ENCODE measurements around the gene ARHGAP26.

Gene ARHGAP26

DNA sequence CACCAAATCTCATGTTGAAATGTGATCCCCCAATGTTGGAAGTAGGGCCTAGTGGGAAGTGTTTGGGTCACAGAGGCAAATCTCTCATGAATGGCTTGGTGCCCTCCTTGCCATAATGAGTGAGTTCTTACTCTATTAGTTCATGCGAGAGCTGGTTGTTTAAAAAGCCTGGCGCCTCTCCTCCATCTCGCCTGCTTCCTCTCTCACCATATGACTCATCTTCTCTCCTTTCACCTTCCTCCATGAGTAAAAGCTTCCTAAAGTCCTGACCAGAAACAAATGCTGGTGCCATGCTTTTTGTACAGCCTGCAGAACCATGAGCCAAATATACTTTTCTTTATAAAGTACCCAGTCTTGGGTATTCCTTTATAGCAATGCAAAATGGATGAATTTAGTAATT, 20.9 kb upstream of the ARHGAP26 start:
- DNase-seq (ENCODE audit: low read depth in 1 of 2, low spot score in 1 of 2): no peak

DNA sequence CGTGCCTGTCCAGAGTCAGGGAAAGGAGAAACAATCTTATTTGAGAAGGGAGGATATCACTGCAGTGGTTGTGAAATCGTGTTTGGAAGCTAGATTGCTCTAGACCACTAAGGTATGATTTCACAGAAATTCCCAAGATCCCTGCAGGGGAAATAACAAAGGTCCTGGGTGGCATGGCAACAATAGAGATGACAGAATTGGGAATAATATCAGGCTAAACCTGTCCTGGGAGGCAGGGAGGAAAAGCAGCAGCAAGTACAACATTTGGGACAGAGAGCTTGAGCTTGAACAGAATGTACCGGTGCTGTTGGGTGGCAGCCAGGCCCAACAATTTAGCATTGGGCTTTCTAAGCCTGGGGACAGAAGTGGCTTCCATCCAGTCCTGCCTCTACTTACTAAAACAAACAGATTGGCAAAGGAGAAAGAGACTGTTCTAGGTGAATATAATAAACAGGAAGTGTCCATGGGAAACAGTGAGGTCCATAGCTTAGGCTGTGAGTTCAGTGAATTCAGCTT, 17.0 kb upstream of the ARHGAP26 start:
- no peak for DNase-seq (ENCODE audit: low read depth in 1 of 2, low spot score in 1 of 2)

DNA sequence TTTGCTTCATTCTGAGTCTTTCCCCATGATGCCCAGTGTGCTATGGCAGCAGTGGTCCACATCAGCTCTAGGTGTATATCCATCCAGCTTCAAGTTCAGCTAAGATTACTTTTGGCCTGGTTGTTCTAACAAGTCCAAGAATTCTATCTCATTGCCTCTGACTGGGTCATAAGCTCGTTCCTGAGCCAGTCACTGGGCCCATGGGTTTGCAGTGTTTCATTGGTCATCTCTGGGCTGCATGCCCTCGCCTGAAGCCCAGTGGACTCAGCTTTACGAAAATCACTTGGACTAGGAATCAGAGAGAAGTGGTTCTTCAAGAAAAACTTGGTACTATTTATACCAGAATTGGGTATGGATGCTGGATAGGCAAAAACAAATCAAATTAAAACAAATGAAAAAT, 16.1 kb upstream of the ARHGAP26 start:
- DNase-seq (ENCODE audit: low read depth in 1 of 2, low spot score in 1 of 2): no peak

- DNase-seq (ENCODE audit: low read depth in 1 of 2, low spot score in 1 of 2): no peak
Measured at GRCh38 chr5:142756576-142756975, 13.6 kb upstream of the ARHGAP26 start.

- no peak for DNase-seq (ENCODE audit: low read depth in 1 of 2, low spot score in 1 of 2)
Measured at GRCh38 chr5:142757564-142757963, 12.6 kb upstream of the ARHGAP26 start.

- no peak for DNase-seq (ENCODE audit: low read depth in 1 of 2, low spot score in 1 of 2)
Measured at GRCh38 chr5:142758062-142758795, 11.9 kb upstream of the ARHGAP26 start.

GRCh38 chr5:142758796-142759145, 11.4 kb upstream of the ARHGAP26 start:
- no peak for DNase-seq (ENCODE audit: low read depth in 1 of 2, low spot score in 1 of 2)

GRCh38 chr5:142763701-142764100, 6.5 kb upstream of the ARHGAP26 start:
- no peak for DNase-seq (ENCODE audit: low read depth in 1 of 2, low spot score in 1 of 2)

- no peak for DNase-seq (ENCODE audit: low read depth in 1 of 2, low spot score in 1 of 2)
Measured at GRCh38 chr5:142767178-142767577, 3.0 kb upstream of the ARHGAP26 start.

DNA sequence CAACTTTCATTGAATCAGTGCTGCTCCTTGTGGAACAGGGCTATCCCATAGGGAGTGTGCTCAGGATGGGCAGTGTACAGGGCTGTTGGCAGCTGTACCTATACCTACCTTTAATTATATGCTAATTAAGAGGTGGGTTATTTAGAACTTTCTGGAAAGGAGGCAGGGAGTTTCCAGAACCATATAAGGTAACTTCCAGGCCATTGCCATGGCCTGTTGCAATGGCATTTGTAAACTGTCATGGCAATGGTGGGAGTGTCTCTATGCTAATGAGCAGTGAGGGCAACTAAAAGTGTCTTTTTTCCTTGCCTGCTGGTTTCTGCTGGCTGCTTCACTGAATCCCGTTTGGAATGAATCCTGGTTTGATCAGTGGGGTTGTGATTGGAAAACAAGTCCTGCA, 2.3 kb upstream of the ARHGAP26 start:
- DNase-seq (ENCODE audit: low read depth in 1 of 2, low spot score in 1 of 2): no peak

DNA sequence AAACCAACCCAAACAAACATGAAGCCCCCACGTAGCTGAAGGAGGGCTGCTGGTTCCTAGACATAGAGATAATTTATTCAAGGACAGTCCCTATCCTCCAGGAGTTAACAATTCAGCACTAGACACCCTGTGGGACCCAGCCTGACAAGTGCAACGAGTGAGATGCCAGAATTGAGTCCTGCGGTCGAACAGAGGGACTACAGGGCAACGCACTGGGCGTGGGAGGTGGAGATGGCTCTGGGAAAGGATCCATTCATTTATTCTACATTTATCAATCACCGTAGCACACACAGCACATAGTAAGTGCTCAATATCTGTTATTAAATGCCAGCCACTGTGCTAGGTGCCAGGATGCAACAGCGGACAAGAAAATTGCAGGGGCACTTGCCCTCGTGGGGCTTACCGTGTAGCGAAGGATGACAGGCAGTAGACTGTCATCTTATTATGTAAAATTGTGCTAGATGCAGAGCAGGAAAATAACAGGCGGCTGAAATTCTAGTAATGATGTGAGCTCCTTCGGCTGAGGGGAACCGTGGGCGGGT, 855 bp upstream of the ARHGAP26 start:
- no peak for DNase-seq (ENCODE audit: low read depth in 1 of 2, low spot score in 1 of 2)

DNA sequence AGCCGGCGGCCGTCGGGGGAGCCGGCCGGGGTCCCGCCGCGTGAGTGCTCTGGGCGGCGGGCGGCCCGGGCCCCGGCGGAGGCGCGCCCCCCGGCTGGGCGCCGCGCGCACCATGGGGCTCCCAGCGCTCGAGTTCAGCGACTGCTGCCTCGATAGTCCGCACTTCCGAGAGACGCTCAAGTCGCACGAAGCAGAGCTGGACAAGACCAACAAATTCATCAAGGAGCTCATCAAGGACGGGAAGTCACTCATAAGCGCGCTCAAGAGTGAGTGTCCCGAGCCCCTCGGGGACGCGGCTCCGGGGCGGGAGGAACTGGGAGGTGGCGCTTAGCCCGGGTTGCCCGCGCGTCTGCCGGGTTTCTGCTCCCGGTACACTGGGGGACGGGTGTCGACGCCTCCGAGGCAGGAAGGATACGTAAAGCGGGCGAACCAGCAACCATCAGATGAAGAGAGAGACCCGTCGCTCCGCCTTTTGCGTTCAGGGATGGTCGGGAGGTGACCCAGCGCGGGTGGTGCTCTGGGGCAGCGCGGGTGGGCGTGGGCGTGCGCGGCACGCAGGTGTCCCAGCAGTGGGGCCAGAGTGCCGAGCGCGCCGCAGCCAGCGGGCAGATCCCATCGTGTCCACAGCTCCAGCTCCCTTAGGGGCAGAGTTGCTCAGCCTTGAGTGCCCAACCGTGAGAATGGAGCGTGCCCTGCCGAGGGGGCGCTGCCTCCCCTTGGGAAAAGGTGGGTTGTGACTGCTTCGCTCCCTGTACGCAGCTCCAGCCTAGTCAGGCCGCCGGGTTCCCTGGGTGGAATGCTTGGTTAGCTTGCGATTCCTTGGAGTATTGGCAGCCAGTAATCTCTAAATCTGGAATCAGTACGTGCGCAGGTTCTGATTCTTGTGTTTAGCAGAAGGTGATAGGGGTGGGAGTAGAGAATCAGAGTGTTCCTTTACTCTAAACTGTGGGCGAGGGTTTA, 753 bp downstream of the ARHGAP26 start:
- peak; percentile 28 to 31 for DNase-seq (ENCODE audit: low read depth in 1 of 2, low spot score in 1 of 2)

- no peak for DNase-seq (ENCODE audit: low read depth in 1 of 2, low spot score in 1 of 2)
Measured at GRCh38 chr5:142771666-142772065, 1.5 kb downstream of the ARHGAP26 start.

GRCh38 chr5:142772446-142773293, 2.5 kb downstream of the ARHGAP26 start:
- no peak for DNase-seq (ENCODE audit: low read depth in 1 of 2, low spot score in 1 of 2)

- no peak for DNase-seq (ENCODE audit: low read depth in 1 of 2, low spot score in 1 of 2)
Measured at GRCh38 chr5:142777099-142777498, 6.9 kb downstream of the ARHGAP26 start.

DNA sequence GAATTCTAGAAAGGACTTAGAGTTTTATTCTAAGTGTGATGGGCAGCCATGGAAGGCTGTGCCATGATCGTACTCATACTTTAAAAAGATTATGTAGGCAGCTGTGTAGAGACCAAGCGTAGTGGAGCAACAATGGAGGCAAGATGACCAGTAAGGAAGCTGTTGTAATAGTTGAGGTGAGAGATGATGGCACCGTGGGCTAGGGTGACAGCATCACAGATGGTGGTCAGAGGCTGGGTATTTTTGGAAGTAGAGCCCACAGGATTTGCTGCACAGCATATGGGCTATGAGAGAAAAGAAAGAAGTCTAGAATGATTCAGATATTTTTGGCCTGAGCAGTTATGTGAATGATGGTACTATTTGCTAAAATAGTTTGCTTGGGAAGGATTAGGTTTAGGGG, 7.7 kb downstream of the ARHGAP26 start:
- DNase-seq (ENCODE audit: low read depth in 1 of 2, low spot score in 1 of 2): no peak

DNA sequence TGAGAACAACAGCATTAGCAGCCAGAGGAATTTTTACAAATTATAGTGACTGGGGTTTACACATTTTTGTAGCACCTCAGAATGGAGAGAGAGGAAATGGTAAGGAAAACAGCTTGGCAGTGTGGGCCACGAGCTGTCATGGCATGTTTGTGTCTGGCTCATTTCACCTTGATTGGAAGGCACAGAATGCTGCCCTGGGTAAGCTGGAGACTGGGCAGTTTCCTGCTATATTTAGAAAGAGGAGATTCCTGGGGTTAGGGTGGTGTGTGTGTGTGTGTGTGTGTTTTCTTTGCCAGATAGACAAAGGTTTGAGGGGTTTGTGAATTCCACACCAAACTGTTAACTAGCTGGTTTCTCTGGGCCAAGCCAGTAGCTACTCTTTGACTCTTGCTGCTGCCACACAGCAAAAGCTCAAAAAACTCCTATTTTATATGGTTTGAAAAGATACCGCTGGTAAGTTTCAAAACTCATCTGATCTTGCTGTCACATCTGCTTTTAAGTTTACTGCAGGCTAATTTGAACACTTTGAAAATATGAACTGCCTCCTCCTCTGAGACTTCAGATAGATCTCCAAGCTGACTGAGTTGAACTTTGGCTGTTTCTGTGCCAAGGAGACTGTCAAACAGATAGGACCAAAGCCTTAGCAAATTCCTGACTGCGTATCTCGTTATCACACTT, 9.1 kb downstream of the ARHGAP26 start:
- DNase-seq (ENCODE audit: low read depth in 1 of 2, low spot score in 1 of 2): no peak

- DNase-seq (ENCODE audit: low read depth in 1 of 2, low spot score in 1 of 2): no peak
Measured at GRCh38 chr5:142780871-142781270, 10.7 kb downstream of the ARHGAP26 start.

- no peak for DNase-seq (ENCODE audit: low read depth in 1 of 2, low spot score in 1 of 2)
Measured at GRCh38 chr5:142782976-142783530, 12.9 kb downstream of the ARHGAP26 start.
